IPS-20b (cell line): ENCODE data around the gene ARHGAP18.

Source experiments
- H3K27ac ChIP-seq: one replicate; pipeline ENCODE4 v1.5.1; 2013; ENCODE audit warnings: low read length
- H3K27me3 ChIP-seq: 2 replicates; pipeline ENCODE4 v1.6.1; 2013; ENCODE audit warnings: mild to moderate bottlenecking, low read length, inconsistent platforms; ENCODE audit not compliant: insufficient read depth
- H3K36me3 ChIP-seq: 2 replicates; pipeline ENCODE4 v1.6.1; 2013; ENCODE audit warnings: low read depth, mild to moderate bottlenecking, inconsistent platforms, low read length, moderate library complexity; ENCODE audit not compliant: insufficient read depth
- H3K4me1 ChIP-seq: 2 replicates; pipeline ENCODE4 v1.6.1; 2013; ENCODE audit warnings: mild to moderate bottlenecking, control low read depth, inconsistent platforms, low read length, moderate library complexity; ENCODE audit not compliant: insufficient read depth
- H3K4me3 ChIP-seq: 2 replicates; pipeline ENCODE4 v1.5.1; 2013; ENCODE audit warnings: mild to moderate bottlenecking, low read length, inconsistent platforms
- H3K9ac ChIP-seq: 2 replicates; pipeline ENCODE4 v1.6.1; 2013; ENCODE audit warnings: low read depth, mild to moderate bottlenecking, inconsistent platforms, low read length, moderate library complexity
- H3K9me3 ChIP-seq: 2 replicates; pipeline ENCODE4 v1.6.1; 2013; ENCODE audit warnings: mild to moderate bottlenecking, low read depth, low read length, inconsistent platforms; ENCODE audit not compliant: insufficient read depth

Gene ARHGAP18

DNA sequence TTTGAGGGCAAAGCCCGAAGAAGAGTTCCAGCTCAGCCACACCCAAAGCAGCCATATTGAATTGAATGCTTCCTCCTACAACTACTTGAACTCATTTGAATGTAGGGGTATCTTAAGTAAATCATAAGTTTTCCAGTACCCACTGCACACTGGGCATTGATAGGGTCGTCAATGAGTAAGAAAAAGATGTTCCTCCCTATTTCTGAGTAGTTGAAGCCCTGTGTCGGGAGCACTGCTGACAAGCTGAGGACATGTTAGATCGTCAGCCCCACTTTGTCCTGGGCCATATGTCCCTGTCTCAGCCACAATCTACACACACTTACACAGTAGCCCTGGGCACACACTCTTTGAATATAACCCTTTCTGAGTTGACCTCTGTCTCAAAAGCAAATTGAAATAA lies 105.7 kb downstream of the ARHGAP18 start:
- Histone ChIP-seq H3K36me3 (no peaks in the 10 kb centered on the region), H3K27ac (no peak overlapping the region), H3K4me1 (peaks cover 4% of the 10 kb centered on the region; the same call in 1 of the 2 replicates), H3K9me3 (no peaks in the 10 kb centered on the region), H3K9ac (no peak overlapping the region), H3K4me3 (no peak overlapping the region), H3K27me3 (no peaks in the 10 kb centered on the region)

DNA sequence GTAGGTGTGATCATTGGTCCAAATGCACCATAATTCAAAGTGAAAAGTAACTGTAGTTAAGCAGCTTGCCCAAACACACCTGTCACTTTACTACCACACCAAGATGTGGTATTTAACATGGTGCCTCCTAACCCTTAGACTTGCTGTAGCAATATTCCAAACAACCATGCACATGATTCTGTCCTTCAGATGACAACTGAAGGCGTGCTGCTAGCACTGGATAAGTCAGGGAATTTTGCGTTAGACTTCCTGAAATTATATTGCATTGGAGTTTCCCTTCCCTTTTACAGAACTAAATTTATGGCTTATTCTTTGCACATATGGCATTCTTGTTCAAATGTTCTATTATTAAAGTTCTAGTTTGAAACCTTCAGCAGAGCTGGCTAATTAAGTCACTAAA lies 106.2 kb downstream of the ARHGAP18 start:
- H3K36me3 ChIP-seq = no peaks in the 10 kb centered on the region
- H3K27me3 ChIP-seq = no peaks in the 10 kb centered on the region
- H3K4me3 ChIP-seq = no peak overlapping the region
- H3K27ac ChIP-seq = no peak overlapping the region
- H3K9me3 ChIP-seq = no peaks in the 10 kb centered on the region
- H3K9ac ChIP-seq = no peak overlapping the region
- peaks cover 7% of the 10 kb centered on the region for H3K4me1 ChIP-seq

DNA sequence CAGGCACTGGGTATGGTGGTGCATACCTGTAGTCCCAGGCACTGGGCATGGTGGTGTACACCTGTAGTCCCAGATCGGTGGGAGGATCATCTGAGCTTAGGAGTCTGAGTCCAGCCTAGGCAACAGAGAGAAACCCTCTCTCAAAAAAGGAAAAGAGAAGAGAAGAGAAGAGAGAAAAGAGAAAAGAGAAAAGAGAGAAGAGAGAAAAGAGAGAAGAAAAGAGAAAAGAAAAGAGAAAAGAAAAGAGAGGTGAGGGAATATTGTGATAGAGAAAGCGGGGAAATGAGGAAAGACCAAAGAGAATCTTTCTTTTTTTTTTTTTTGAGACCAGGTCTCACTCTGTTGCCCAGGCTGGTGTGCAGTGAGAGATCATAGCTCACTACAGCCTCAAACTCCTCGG lies 108.7 kb downstream of the ARHGAP18 start:
- Histone ChIP-seq H3K9me3 (no peaks in the 10 kb centered on the region), H3K9ac (no peak overlapping the region), H3K4me1 (peaks cover 10% of the 10 kb centered on the region), H3K4me3 (no peak overlapping the region), H3K27ac (no peak overlapping the region), H3K36me3 (no peaks in the 10 kb centered on the region), H3K27me3 (no peaks in the 10 kb centered on the region)

DNA sequence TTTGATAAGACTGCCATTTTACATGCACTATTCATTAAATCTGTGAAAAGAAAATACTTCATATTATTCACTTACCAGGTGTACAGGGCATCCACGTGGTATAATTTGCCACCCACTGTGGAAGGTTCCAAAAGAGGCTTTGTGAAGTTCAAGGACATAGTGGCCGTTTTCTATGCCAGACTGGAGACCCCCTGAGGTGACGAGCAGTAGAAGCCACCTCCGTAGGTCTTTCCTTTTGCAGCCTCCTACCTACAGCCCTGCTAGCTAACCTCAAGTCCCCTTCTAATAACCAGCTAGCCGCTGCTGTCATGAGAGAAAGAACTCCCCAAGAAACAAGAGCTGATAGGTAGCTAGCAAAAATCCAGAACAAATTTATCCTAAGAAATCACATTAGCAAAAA lies 110.5 kb downstream of the ARHGAP18 start:
- peaks cover 10% of the 10 kb centered on the region for H3K4me1 ChIP-seq
- no peaks in the 10 kb centered on the region for H3K27me3 ChIP-seq
- no peak overlapping the region for H3K27ac ChIP-seq
- H3K9ac ChIP-seq = no peak overlapping the region
- no peaks in the 10 kb centered on the region for H3K36me3 ChIP-seq
- no peaks in the 10 kb centered on the region for H3K9me3 ChIP-seq
- no peak overlapping the region for H3K4me3 ChIP-seq

DNA sequence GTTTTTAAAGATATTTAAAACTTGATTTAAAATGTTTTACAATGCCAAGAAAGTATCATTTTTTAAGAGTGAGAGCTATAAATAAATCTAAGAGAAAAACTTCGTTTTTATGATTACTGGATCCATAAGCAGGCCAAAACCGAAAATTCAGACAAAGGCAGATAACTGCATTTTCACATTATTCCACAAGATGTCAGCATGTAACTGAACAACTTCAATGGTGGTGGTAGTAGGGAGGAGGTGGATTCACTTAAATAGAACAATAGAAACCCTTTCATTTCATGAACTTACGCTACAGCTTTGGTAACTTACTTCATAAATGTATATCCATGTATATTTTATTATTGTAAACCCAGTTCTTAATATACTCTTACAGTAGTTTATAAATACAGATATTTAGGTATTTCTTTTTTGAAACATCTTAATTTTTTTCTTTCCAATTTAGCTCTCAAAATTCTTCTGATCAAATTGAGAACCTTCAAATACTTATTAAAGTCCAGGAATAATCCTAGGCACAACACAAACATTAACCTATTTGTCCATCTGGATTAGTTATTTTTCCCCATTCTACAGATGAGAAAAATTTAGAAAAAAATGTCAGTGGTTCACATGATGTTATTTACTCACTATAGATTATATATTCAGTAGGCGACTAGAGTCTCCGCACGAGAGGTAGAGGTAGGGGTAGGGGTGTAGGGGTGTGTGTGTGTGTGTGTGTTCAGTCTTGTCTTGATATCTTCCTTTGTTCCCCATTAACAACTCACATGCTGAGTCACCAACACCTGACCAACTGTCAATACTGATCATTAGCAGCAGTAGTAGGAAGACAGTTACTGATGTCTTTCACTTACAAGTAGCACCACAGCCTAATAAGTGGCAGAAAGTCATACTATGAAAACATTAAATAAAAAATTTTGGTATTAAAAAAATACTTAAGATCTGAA lies 111.5 kb downstream of the ARHGAP18 start:
- Histone ChIP-seq H3K36me3 (no peaks in the 10 kb centered on the region), H3K9ac (no peak overlapping the region), H3K27ac (peak overlapping the region; percentile 69)

GRCh38 chr6:129597023-129597713 lies 112.8 kb downstream of the ARHGAP18 start:
- Histone ChIP-seq H3K9ac (no peak overlapping the region), H3K36me3 (no peaks in the 10 kb centered on the region), H3K27me3 (no peaks in the 10 kb centered on the region), H3K4me1 (peaks cover 10% of the 10 kb centered on the region), H3K9me3 (no peaks in the 10 kb centered on the region), H3K4me3 (no peak overlapping the region), H3K27ac (no peak overlapping the region)

More for the DNA sequence above, 111.5 kb downstream of the ARHGAP18 start:
- Histone ChIP-seq H3K9me3 (no peaks in the 10 kb centered on the region), H3K4me3 (no peak overlapping the region), H3K4me1 (peaks cover 10% of the 10 kb centered on the region), H3K27me3 (no peaks in the 10 kb centered on the region)

DNA sequence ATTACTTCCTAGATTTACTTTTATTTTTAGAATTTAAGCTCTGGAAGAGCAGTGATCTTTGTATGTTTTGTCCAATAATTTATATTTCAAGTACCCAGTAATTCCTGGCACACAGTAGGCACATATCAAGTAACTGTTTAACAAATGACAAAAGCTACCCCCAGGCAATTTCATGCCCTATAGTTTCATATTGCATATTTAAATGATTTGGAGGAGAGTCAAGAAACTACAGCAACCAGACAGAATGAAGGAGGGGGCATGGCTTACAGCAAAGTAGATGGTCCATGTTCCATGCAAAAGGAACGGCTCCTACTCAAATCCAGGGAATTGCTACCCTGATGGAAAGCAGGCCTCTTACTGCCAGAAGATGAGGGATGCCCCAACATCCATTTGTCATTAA lies 113.5 kb downstream of the ARHGAP18 start:
- Histone ChIP-seq H3K4me1 (peaks cover 10% of the 10 kb centered on the region), H3K27ac (no peak overlapping the region), H3K9ac (no peak overlapping the region), H3K4me3 (no peak overlapping the region), H3K27me3 (no peaks in the 10 kb centered on the region), H3K9me3 (no peaks in the 10 kb centered on the region), H3K36me3 (no peaks in the 10 kb centered on the region)

DNA sequence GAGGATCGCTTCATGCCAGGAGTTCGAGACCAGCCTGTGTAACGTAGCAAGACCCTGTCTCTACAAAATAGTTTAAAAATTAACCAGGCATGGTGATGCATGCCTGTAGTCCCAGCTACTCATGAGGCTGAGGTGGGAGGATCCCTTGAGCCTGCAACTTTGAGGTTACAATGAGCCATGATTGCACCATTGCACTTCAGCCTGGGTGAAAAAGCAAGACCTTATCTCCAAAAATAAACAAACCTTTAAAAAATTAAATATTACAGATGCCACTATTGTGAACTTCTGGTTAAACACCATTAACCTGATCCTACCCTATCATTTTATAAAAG lies 116.8 kb downstream of the ARHGAP18 start:
- H3K27me3 ChIP-seq = no peaks in the 10 kb centered on the region
- no peaks in the 10 kb centered on the region for H3K4me1 ChIP-seq
- H3K27ac ChIP-seq = no peak overlapping the region
- no peaks in the 10 kb centered on the region for H3K9me3 ChIP-seq
- H3K36me3 ChIP-seq = no peaks in the 10 kb centered on the region
- H3K9ac ChIP-seq = no peak overlapping the region
- no peak overlapping the region for H3K4me3 ChIP-seq

DNA sequence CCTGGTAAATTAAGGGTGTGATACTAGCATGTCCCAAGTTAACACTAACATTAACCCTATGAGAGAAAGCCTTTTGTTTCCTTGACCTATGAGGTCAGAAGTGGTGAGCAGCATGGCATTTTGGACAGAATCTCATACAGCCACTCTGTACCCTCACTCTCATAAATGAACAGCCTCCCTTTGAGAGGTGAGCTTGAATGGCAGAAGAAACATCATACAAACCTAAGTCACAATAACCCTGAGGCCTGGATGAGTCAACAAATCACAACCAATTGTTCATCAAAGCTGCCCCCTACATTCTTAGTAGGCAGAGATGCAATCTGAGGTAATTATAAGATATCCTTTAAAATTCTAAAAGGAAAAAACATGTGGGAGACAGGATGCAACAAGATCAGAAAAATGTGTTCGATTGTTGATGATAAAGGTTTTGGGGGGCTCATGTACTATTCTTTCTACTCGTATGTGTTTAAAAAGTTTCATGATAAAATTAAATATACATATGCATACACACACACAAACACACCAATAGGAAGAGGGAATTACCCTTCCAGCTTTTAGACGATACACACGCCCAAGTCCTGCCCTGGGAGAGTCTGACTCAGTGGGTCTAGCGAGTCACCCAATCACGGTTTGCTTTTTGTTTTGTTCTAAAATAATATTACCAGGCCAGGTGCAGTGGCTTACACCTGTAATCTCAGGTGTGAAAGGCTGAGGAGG lies 117.3 kb downstream of the ARHGAP18 start:
- no peak overlapping the region for H3K9ac ChIP-seq
- no peaks in the 10 kb centered on the region for H3K4me1 ChIP-seq
- H3K36me3 ChIP-seq = no peaks in the 10 kb centered on the region
- no peak overlapping the region for H3K4me3 ChIP-seq
- H3K9me3 ChIP-seq = no peaks in the 10 kb centered on the region
- H3K27me3 ChIP-seq = no peaks in the 10 kb centered on the region
- H3K27ac ChIP-seq = no peak overlapping the region

- no peak overlapping the region for H3K27ac ChIP-seq
- no peaks in the 10 kb centered on the region for H3K4me1 ChIP-seq
- H3K27me3 ChIP-seq = no peaks in the 10 kb centered on the region
- H3K9me3 ChIP-seq = no peaks in the 10 kb centered on the region
- no peaks in the 10 kb centered on the region for H3K36me3 ChIP-seq
- H3K4me3 ChIP-seq = no peak overlapping the region
- no peak overlapping the region for H3K9ac ChIP-seq
Observed at GRCh38 chr6:129590408-129591022, 119.5 kb downstream of the ARHGAP18 start.

DNA sequence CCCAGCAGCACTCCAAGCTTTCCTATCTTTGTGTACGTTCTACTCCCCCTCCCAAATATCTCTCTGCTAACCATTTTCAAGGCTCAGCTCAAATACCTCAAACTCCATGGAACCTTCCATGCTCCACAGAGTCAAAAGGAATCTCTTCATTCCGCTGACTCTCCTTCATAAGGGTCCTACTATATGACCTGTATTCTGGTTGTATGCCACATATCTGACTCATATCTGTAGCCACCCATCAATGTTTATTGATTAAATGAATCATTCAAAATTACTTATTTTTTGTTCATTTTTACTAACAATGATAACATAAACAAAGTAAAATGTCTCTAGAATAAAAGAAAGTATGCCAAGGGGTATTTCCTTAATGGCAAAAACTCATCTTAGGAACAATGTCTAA lies 123.2 kb downstream of the ARHGAP18 start:
- no peak overlapping the region for H3K4me3 ChIP-seq
- no peaks in the 10 kb centered on the region for H3K36me3 ChIP-seq
- H3K9ac ChIP-seq = no peak overlapping the region
- no peaks in the 10 kb centered on the region for H3K4me1 ChIP-seq
- H3K27me3 ChIP-seq = no peaks in the 10 kb centered on the region
- no peak overlapping the region for H3K27ac ChIP-seq
- H3K9me3 ChIP-seq = no peaks in the 10 kb centered on the region
